ENCODE data around the gene NRM. TPM values are rescaled to one million over a fixed set of nuclear protein-coding genes. Genes with fewer than 3 reads are reported as not detected.

NRM gene
- total RNA-seq, 1 experiment from 2014 or later = 13.6 TPM

- H3K79me2 ChIP-seq (ENCODE audit: insufficient read depth, low read length) = no peaks in the 10 kb centered on the region
Observed at GRCh38 chr6:30705620-30706019, 14.8 kb upstream of the NRM start.

More at GRCh38 chr6:30705620-30706019, 14.8 kb upstream of the NRM start:
- CTCF ChIA-PET = no interaction called here
- ATAC-seq (no peak), DNase-seq (ENCODE audit: low read depth, low spot score) (no peak)
- H3K36me3 ChIP-seq (ENCODE audit: control insufficient read depth in 1 of 2, insufficient read depth in 2 of 2, low read length in 2 of 2) = peaks cover 10 to 11% of the 10 kb centered on the region in 2 experiments; a peak in 3 of 4 replicates
- no peak overlapping the region for H3K27ac ChIP-seq (ENCODE audit: low read depth, low read length)
- intact Hi-C loops (cut with micrococcal nuclease) = no loop called here
- H3K27me3 ChIP-seq (ENCODE audit: insufficient read depth, low read length) = no peaks in the 10 kb centered on the region
- no peaks in the 10 kb centered on the region for H3K9me3 ChIP-seq (ENCODE audit: control insufficient read depth in 1 of 2, insufficient read depth in 1 of 2, low read depth in 1 of 2, low read length in 2 of 2)
- no peak overlapping the region for H3K4me2 ChIP-seq (ENCODE audit: low read length)
- peaks cover 4 to 10% of the 10 kb centered on the region in 2 experiments; a peak in 3 of 4 replicates for H3K4me1 ChIP-seq (ENCODE audit: control insufficient read depth in 1 of 2, insufficient read depth in 2 of 2, low read length in 2 of 2)
- RAD21 ChIA-PET (ENCODE audit: low non-redundant PET in 1 of 2, low total read pairs in 2 of 2, uncharacterized antibody in 2 of 2, unreplicated experiment in 2 of 2) = no interaction called here
- H3K9ac ChIP-seq (ENCODE audit: low read length) = no peak overlapping the region
- no peaks in the 10 kb centered on the region for H4K20me1 ChIP-seq (ENCODE audit: insufficient read depth)
- POLR2A ChIA-PET = no interaction called here
- H3K9me2 ChIP-seq (ENCODE audit: insufficient read depth) = no peaks in the 10 kb centered on the region
- H3K4me3 ChIP-seq (replicated peaks in 1 of 2; ENCODE audit: low read depth in 1 of 2, low read length in 2 of 2) = no peak overlapping the region
- TF ChIP-seq CBX3 (IDR thresholded peaks at IDR 0.05; ENCODE audit: low read depth) (no peak), YY1 (IDR thresholded peaks at IDR 0.05; ENCODE audit: extremely low read depth, insufficient replicate concordance, low read depth, low read length) (no peak), RAD21 (IDR thresholded peaks at IDR 0.05; ENCODE audit: low read depth) (no peak), REST (IDR thresholded peaks at IDR 0.05; ENCODE audit: low read depth) (no peak), SIN3A (IDR thresholded peaks at IDR 0.05; ENCODE audit: low read depth) (no peak), MAX (IDR thresholded peaks at IDR 0.05) (no peak), ZFX (IDR thresholded peaks at IDR 0.05) (no peak), CEBPB (IDR thresholded peaks at IDR 0.05; ENCODE audit: low read depth) (no peak), EGR1 (IDR thresholded peaks at IDR 0.05; ENCODE audit: low read depth) (no peak), ELF1 (IDR thresholded peaks at IDR 0.05; ENCODE audit: borderline replicate concordance, low read depth) (no peak), ZBTB33 (IDR thresholded peaks at IDR 0.05; ENCODE audit: extremely low read depth, insufficient replicate concordance, low read length) (no peak)
- BruUV-seq (replicated peaks) = no TSS peak
- no peak overlapping the region for H2AFZ ChIP-seq (ENCODE audit: low read depth, low read length, poor library complexity, severe bottlenecking)
